AG10803 (cell line): ENCODE data around the gene SELENOT.

Experiments used
- DNase-seq: peaks from one replicate; pipeline ENCODE4 v3.0.0; 2010; ENCODE audit warnings: low read depth
- H3K4me3 ChIP-seq: 2 replicates; pipeline ENCODE4 v1.5.1; 2011; ENCODE audit warnings: mild to moderate bottlenecking, low read length, control low read depth
- CTCF ChIP-seq: conservative IDR thresholded peaks from 2 replicates; pipeline ENCODE4 v1.5.1; 2011; ENCODE audit warnings: mild to moderate bottlenecking, low read length, control low read depth, inconsistent platforms

Gene SELENOT

DNA sequence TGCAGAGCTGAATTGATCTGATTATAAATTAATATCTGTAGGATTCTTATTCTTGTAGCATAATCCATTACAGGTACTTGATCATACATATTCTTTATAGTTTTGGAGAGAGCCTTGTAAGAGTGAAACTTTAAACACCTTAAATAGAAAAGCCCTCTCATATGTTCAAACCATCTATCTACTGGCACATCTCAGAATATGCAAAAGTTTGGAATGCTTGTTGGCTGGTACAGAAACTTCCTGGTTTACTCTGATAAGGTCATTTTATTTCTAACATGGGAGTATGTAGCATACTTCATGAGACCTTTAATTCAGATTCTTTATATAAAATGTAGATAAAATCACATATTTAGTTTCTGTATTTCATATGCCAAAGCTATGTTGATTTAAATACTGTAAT, 21.9 kb upstream of the SELENOT start:
- TF ChIP-seq CTCF = no peak
- H3K4me3 ChIP-seq = no peak overlapping the region
- DNase-seq = no peak

DNA sequence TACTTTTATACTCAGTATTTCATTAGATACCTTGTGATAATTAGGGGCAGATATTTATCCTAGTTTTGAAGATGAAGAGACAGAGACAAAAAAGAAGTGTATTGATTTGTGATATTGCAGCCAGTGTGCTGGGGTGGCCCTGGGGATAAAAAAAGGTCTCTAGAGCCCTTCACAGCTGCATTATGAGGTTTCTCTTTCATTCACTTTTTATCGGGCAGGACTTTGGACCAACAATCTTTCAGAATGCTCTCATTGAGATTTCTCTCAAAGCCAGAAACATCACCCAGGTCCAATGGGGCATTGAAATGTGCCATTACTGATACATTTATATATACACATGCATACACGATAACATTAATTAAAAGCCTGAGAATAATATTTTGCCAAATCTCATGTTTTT, 20.5 kb upstream of the SELENOT start:
- H3K4me3 ChIP-seq = no peak overlapping the region
- no peak for DNase-seq
- no peak for TF ChIP-seq CTCF

- DNase-seq = no peak
- no peak for TF ChIP-seq CTCF
- H3K4me3 ChIP-seq = no peak overlapping the region
Measured at GRCh38 chr3:150583028-150583427, 20.1 kb upstream of the SELENOT start.

- TF ChIP-seq CTCF = no peak
- DNase-seq = no peak
- no peak overlapping the region for H3K4me3 ChIP-seq
Measured at GRCh38 chr3:150588027-150588830, 14.9 kb upstream of the SELENOT start.

GRCh38 chr3:150589759-150590158, 13.4 kb upstream of the SELENOT start:
- no peak overlapping the region for H3K4me3 ChIP-seq
- peak; percentile 3 for DNase-seq

DNA sequence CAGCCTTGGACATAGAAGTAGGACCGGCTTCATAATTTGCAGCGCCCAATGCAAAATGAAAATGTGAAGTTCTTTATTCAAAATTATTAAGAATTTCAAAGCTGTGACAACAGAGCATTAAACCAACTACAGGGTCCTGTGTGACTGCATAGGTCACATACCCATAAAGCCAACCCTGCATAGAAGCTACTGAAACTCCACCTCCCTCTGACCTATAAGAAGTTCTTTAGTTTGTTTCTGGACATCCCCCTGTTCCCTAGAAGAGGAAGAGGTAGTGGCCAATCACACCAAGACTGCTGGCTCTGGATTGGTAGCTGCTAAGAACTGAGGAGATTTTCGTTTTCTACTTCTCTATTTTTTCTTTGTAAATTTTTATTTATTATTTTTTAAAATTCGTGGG, 9.0 kb upstream of the SELENOT start:
- no peak for TF ChIP-seq CTCF
- no peak for DNase-seq
- no peak overlapping the region for H3K4me3 ChIP-seq

More at GRCh38 chr3:150589759-150590158, 13.4 kb upstream of the SELENOT start:
- no peak for TF ChIP-seq CTCF

DNA sequence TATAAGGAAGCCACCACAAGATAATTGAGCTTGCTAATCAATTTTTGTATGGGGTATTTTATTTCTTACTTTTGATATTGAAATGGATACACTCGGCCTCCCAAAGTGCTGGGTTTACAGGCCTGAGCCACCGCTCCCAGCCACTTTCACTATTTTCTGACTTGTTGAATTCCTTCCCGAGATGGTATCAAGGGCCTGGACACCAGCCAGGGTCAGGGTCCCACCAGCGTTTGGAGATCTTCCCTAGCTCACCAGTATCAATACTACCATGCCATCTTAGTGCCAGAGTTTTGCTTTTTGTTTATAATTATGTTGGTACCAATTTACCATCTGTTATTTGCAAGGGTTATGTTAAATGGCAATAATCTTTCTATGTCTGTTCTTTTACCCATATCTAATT, 5.5 kb upstream of the SELENOT start:
- H3K4me3 ChIP-seq = no peak overlapping the region
- no peak for TF ChIP-seq CTCF
- DNase-seq = no peak
